ENCODE results near the gene PTPN1. TPM values are rescaled to one million over a fixed set of nuclear protein-coding genes. Genes with fewer than 3 reads are reported as not detected.
"Not testable (repeated sequence)": the region's sequence is repeated elsewhere in the genome, so short reads cannot be mapped to it uniquely, and the experiment has no call there.

Gene PTPN1
- total RNA-seq, 1 donor from 2014 or later, result 50.9 TPM

- no peak for DNase-seq (ENCODE audit: low spot score)
Observed at GRCh38 chr20:50605136-50605535, 95.0 kb downstream of the PTPN1 start.

GRCh38 chr20:50607436-50607835, 97.3 kb downstream of the PTPN1 start:
- DNase-seq (ENCODE audit: low spot score), result no peak

GRCh38 chr20:50607850-50608749, 97.9 kb downstream of the PTPN1 start:
- DNase-seq (ENCODE audit: low spot score), result no peak

- no peak for DNase-seq (ENCODE audit: low spot score)
Observed at GRCh38 chr20:50608750-50609104, 98.5 kb downstream of the PTPN1 start.

GRCh38 chr20:50609438-50609989, 99.3 kb downstream of the PTPN1 start:
- no peak for DNase-seq (ENCODE audit: low spot score)

- DNase-seq (ENCODE audit: low spot score), result no peak
Observed at GRCh38 chr20:50610212-50610718, 100.1 kb downstream of the PTPN1 start.

- DNase-seq (ENCODE audit: low spot score), result no peak
Observed at GRCh38 chr20:50611128-50611810, 101.1 kb downstream of the PTPN1 start.

GRCh38 chr20:50613438-50614169, 103.4 kb downstream of the PTPN1 start:
- DNase-seq (ENCODE audit: low spot score), result no peak

- DNase-seq (ENCODE audit: low spot score), result no peak
Observed at GRCh38 chr20:50615407-50615806, 105.2 kb downstream of the PTPN1 start.

GRCh38 chr20:50617022-50617421, 106.8 kb downstream of the PTPN1 start:
- no peak for DNase-seq (ENCODE audit: low spot score)

GRCh38 chr20:50618537-50618936, 108.4 kb downstream of the PTPN1 start:
- DNase-seq (ENCODE audit: low spot score), result no peak

GRCh38 chr20:50620459-50620858, 110.3 kb downstream of the PTPN1 start:
- DNase-seq (ENCODE audit: low spot score), result not testable (repeated sequence)

GRCh38 chr20:50621068-50621665, 111.0 kb downstream of the PTPN1 start:
- DNase-seq (ENCODE audit: low spot score), result no peak

GRCh38 chr20:50624351-50625016, 114.3 kb downstream of the PTPN1 start:
- DNase-seq (ENCODE audit: low spot score), result no peak

GRCh38 chr20:50625986-50626677, 115.9 kb downstream of the PTPN1 start:
- no peak for DNase-seq (ENCODE audit: low spot score)

- no peak for DNase-seq (ENCODE audit: low spot score)
Observed at GRCh38 chr20:50627747-50628146, 117.6 kb downstream of the PTPN1 start.

GRCh38 chr20:50628332-50628731, 118.1 kb downstream of the PTPN1 start:
- DNase-seq (ENCODE audit: low spot score), result no peak

- DNase-seq (ENCODE audit: low spot score), result no peak
Observed at GRCh38 chr20:50628853-50629669, 118.9 kb downstream of the PTPN1 start.

- no peak for DNase-seq (ENCODE audit: low spot score)
Observed at GRCh38 chr20:50629670-50630045, 119.5 kb downstream of the PTPN1 start.

All from mesenteric fat pad (tissue), 1 donor.